Gastroesophageal sphincter (tissue), 3 donors: ENCODE data around the gene ABHD10.

Experiments used
- CTCF ChIP-seq, 4 experiments: fragments of 200-600 bp in 2 of 4; fragments of 450-650 bp in 2 of 4; sonication (generic) in 1 of 4; IDR thresholded peaks; one replicate each; pipeline ENCODE4 v1.5.1; 2017 to 2019; ENCODE audit warnings: antibody characterized with exemption in 4 of 4, mild to moderate bottlenecking in 2 of 4, moderate library complexity in 2 of 4
- EP300 ChIP-seq: sonication (generic); formaldehyde crosslinking; IDR thresholded peaks from one replicate; pipeline ENCODE4 v1.6.1; 2017; ENCODE audit warnings: antibody characterized with exemption, mild to moderate bottlenecking
- POLR2A ChIP-seq, 2 donors: fragments of 450-650 bp; IDR thresholded peaks; one replicate each; pipeline ENCODE4 v1.6.1; 2017; ENCODE audit warnings: antibody characterized with exemption in 2 of 2, mild to moderate bottlenecking in 2 of 2, moderate library complexity in 1 of 2
- POLR2AphosphoS5 ChIP-seq: sonication (generic); formaldehyde crosslinking; IDR thresholded peaks from one replicate; pipeline ENCODE4 v1.6.1; 2017; ENCODE audit warnings: antibody characterized with exemption

GRCh38 chr3:111963424-111963823 lies 15.4 kb upstream of the ABHD10 start:
- TF ChIP-seq EP300 (no peak), POLR2AphosphoS5 (no peak), CTCF (IDR thresholded peaks at IDR 0.05) (no peak), POLR2A (IDR thresholded peaks at IDR 0.05) (no peak)
